ENCODE measurements around the gene ASTN2. TPM values are rescaled to one million over a fixed set of nuclear protein-coding genes. Genes with fewer than 3 reads are reported as not detected.

ASTN2 gene
- polyA plus RNA-seq, 3 donors = 17.2 to 17.5 (median 17.5) TPM

DNA sequence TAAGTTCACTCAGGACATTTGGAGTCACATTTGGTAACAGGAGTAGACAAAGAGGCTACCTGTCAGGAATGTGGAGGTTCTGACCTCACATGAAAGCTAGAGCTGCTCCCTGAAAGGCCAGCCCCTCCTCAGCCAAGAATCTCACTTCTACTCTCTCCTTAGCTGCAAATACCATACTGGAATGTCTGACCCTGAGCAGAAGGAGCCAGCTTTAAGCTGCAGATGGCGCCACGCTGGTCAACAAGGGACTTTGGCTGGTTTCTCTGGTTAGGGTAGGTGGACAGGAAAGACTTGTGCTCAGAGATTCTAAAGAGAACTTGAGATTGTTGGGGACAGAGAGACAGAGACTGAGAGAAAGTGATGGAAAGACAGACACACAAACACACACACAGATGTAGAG, 21.9 kb downstream of the ASTN2 start:
- no peak for DNase-seq (ENCODE audit: extremely low read depth in 1 of 11, low read depth in 9 of 11, low spot score in 4 of 11)

DNA sequence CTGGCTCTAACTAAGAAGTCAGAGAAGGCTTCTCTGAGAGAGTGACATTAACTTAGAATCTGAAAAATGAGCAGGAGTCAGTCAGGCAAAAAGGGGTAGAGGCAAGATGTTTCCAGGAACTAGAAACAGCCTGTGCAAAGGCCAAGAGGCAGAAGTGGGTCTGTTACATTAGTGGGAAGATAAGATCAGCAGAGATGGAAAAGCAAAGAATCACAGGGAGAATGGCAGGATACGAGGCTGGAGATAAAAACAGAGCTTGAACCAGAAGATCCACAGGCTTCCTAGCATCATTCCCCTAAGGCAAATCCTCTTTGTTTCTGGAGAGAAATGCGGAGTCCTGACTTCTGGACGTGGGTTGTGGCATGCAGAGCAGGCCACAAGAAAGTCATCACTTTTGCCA, 27.4 kb downstream of the ASTN2 start:
- DNase-seq (ENCODE audit: extremely low read depth in 1 of 11, low read depth in 9 of 11, low spot score in 4 of 11) = no peak

DNA sequence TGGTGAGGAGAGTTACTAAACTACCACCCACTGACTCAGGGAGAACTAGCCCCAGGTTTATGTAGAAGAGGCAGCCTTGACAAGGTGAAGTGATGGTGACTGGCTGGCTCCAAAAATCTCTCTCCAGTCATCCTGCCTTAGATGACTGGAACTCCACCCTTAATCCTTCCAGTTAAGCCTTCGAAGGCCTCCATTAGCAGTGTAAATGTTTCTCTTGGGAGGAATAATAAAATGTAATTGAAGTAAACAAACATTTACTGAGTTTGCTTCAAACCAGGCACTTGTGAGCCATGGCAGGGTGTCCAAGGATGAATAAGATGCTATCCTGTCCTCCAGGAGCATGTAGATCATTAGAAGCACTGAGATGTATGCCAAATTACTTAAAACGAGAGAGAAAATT, 35.5 kb downstream of the ASTN2 start:
- no peak for DNase-seq (ENCODE audit: extremely low read depth in 1 of 11, low read depth in 9 of 11, low spot score in 4 of 11)

DNA sequence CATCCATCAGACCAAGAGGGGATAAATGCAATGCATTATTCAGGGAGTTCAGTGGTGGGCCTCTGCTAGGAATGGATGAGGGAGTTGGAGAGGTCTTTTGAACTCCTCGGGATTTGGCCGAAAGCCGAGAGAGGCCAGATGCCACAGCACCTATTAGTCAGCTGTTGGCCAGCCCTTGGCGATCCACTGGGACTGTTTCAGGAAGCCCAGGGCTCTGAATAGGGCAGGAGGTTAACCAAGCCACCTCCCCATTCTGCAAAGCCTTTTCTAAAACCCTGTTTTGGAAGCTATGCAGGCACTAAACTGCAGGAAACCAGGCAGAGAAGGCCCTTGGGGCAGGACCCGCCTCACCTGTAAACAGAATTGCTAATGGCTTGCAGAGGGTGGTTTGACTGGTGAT, 37.8 kb downstream of the ASTN2 start:
- DNase-seq (ENCODE audit: extremely low read depth in 1 of 11, low read depth in 9 of 11, low spot score in 4 of 11) = no peak

DNA sequence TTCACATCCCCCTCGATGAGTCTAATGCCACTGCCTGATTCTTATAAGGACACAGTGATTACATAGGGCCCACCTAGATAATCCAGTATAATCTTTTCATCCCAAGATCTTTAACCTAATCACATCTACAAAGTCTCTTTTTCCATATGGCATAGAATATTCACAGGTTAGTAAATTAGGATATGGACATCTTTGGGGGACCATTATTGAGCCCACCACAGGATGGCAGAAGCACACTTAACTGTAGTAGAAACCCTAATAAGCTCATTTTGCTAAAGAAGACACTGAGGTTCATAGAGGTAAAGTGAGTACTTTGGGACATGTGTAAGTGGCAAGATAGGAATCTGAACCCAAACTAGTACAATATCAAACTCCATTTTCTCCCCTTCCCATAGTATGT, 38.9 kb downstream of the ASTN2 start:
- DNase-seq (ENCODE audit: extremely low read depth in 1 of 11, low read depth in 9 of 11, low spot score in 4 of 11) = no peak

DNA sequence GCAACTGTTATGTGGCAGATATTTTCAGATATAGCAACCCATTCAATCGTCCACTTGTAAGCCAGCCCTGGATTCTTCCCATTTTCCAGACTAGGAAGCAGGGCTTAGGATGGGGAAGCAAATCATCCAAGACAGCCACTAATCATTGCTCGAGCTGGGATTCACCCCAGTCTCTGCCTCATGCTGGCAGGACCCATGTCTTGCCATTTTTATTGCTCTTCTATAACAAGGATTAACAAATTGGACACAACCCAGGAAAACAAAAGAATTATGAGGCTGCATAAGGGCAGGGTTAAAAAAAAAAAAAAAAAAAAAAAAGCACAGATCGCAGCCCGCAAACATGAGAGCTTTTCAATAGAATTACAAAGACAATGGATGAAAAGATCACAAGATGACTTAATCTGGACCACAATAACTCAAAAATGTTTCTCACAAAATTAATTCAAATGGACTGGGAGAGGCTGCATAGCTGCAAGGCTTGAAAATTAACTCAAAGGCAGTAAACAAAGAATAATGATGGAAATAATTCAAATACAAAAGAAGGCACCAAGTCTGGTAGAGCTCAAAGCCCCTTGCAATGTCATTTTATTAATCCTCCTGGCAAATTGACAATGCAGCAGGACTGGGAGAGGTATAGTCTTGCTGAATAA, 40.7 kb downstream of the ASTN2 start:
- no peak for DNase-seq (ENCODE audit: extremely low read depth in 1 of 11, low read depth in 9 of 11, low spot score in 4 of 11)

DNA sequence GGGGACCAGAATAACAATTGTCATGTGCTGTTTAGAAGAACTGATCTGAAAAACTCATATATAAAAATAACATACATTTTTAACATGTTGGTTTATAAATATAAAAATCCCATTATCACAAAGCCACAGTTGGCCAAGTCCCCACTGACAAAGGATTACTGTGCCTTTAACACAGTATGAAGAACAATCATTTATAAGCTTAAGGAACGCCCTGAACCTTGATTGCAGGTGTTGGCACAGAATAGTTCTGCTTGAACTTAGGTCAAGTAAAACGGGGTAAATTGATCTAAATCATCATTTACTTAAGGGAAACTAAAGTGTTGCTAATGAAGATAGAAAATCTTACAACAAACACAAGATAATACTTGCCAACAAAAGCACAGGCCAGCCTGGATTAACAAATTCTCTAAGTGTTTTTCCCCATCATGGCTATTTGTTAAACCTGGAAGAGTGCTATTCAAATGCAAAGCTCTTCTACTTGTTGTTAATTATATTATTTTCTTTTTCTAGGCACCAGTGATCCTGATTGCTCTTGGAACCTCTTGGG, 46.1 kb downstream of the ASTN2 start:
- DNase-seq (ENCODE audit: extremely low read depth in 1 of 11, low read depth in 9 of 11, low spot score in 4 of 11) = no peak

DNA sequence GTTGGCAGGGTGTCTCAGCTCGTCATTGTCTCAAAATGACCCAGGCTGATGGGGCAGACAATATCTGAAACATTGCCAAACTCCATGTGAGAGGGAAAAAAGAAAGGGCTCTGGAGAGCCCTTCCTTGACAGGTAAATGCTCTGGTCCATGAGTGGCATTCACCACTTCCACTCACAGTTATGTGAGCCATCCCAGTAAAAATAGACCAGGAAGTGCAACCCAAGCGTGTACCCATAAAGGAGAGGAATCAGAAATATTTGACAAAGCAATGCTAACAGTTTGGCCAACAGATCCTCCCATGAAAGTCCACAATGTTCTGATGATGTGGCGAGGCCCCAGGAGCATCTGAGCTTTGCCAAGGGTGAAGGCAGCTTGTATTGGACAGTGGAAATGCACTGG, 49.4 kb downstream of the ASTN2 start:
- DNase-seq (ENCODE audit: extremely low read depth in 1 of 11, low read depth in 9 of 11, low spot score in 4 of 11) = no peak

DNA sequence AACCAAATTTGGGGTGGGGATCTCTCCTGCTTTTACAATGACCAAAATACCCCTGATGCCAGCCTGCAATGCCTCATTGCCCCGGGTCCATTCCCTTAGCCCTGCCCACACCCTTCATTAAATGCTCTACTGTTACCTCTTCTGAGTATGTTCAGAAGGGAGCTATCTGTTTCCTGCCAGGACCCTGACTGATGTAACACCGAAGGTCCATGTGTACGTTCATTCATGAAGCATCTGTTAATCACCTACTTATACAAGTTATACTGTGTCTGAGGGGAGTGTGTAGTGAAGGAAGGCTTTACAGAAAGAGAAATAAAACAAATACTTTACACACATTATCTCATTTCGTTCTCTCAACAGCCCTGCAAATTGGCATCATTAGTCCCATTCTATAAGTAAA, 51.9 kb downstream of the ASTN2 start:
- no peak for DNase-seq (ENCODE audit: extremely low read depth in 1 of 11, low read depth in 9 of 11, low spot score in 4 of 11)

DNA sequence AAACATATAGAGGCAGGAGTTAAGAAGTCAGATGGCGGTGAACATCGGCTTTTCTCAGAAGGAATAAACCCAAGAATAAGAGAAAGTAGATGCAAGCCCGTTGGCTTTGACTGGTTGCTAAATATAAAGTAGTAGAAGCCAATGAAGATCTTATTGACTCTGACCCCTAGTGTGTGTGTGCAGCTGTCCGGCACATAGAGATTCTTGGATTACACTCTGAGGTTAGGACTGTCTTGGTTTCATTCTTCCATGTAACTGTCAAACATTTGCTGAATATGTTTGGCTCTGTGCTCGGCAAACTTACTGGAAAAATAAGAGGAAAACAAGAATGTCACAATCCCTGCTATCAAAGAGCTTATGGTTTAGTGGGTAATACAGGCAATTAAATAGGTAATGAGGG, 54.9 kb downstream of the ASTN2 start:
- no peak for DNase-seq (ENCODE audit: extremely low read depth in 1 of 11, low read depth in 9 of 11, low spot score in 4 of 11)

DNA sequence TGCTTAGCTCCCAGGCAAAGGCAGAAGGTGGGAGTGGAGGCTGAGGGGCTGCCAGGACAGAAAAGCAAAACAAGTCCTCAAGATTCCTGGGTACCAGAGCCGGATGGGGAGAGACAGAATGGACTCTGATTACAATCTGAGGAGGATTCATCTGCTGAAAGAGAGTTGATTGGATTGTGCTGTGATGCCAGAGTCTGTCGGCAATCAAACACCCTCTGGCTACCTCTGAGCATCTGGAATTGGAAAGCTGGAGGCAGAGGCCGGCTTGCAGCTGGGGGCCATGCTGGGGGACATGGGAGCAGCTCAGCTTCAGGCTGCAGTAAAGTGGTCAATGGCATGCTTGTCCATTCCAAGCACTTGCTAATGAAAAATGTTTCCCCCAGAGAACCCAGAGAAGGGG, 59.3 kb downstream of the ASTN2 start:
- no peak for DNase-seq (ENCODE audit: extremely low read depth in 1 of 11, low read depth in 9 of 11, low spot score in 4 of 11)

DNA sequence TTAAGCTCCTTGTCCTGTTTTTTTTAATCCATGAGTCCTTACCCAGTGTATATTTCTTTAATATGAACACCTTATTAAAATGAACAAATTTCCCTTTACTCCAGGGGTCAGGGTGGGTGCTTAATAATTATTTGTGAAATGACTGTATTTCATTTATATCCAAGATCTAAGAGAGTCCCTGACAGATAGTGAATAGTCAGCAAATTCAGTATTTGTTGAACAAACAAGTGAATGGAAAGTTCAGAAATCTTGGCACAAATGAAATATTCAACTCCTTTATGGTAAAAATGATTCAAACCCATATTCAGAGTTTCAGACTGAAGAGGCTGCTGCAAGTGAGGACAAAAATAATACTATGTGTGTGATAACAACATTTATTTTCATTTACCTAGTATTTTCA, 59.9 kb downstream of the ASTN2 start:
- DNase-seq (ENCODE audit: extremely low read depth in 1 of 11, low read depth in 9 of 11, low spot score in 4 of 11) = no peak

DNA sequence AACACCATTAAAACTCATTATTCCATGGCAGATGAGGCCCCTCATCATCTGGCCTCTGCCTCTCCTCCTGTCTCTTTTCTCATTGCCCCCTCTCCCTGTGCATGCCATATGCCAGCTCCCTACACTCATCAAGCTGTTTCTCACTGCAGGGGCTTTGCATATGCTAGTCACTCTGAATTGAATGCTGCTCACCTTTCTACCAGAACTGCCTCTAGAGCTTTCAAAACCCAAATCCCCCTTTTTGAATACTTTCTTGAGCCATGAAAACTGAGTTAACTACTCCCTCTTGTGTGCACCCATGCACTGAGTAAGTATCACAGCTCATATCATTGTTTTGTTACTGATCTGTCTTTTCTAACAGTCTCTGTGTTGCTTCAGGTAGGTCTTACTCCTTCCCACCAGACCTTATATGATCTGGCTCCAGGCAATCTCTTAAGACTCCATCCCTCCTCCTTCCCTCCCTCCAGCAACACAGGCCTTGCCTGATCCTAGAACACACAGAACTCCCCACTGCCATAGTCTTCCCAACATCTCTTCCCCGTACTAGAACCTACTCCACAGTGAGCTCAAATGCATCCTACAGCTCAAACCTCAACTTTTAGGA, 60.5 kb downstream of the ASTN2 start:
- no peak for DNase-seq (ENCODE audit: extremely low read depth in 1 of 11, low read depth in 9 of 11, low spot score in 4 of 11)

DNA sequence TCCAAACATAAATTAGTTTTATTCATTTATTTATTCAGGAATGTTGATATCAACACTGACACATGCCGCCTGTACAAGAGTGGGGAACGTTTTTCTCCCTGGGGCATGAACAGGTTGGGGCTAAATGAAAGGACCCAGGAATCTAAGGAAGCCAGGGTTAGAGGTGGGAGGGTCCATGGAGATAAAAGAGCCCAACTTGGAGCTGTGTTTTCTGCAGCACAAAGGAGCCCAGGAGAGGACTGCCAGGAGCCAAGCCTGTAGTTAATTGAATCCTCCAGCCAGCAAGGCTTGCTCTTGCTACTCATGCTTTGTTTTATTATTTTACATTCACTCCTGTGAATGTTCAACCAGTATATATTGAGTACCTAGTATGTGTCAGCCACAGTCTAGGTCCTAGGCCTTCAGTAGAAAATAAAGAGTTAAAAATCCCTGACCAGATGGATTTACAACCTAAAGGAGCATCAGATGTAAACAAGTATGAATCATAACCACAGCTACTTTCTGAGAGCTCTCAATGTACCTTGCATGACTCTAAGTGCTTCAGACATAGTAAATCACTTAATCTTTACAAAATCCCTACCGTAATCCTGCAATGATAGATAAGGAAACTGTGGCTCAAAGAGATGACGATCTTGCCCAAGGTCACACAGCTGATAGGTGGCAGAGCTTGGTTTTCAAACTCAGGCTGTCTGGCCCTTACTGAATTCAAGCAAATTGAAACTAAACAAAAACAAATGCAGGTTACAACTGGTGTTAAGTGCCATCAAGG, 69.8 kb downstream of the ASTN2 start:
- DNase-seq (ENCODE audit: extremely low read depth in 1 of 11, low read depth in 9 of 11, low spot score in 4 of 11) = no peak

DNA sequence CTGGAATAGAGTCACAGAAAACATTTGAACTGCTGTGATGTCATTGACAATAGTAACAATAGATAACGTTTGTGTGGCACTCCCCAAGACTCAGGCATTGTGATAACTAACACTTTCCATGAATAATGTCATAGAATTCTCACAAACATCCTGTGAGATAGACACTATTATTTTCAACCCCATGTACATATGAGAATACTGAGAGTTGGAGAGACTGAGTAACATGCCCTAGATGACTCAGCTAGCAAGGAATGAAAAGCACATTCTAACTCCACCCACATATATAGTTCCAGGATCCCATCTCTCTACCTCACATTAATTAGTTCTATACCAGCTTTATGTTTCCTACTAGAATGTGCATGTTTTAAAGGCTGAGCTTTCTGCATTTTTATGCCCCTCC, 71.4 kb downstream of the ASTN2 start:
- DNase-seq (ENCODE audit: extremely low read depth in 1 of 11, low read depth in 9 of 11, low spot score in 4 of 11) = no peak

DNA sequence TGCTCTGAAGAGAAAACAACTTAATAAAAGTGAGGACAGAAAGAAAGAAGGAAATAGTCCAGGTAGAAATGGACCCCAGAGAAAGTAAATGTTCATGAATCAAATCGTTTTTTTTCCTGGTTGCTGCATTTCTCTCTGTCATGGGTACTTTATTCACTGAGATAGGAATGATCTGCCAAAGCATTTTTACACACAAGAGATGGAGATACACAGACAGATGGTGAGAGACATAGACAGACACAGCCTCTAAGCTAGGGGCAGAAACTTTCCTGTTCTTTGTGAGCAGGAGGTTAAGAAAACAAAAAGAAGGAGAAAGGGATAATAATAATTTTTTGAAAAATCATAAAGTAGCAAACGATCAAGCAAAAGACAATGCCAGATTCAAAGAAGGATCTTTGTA, 73.7 kb downstream of the ASTN2 start:
- no peak for DNase-seq (ENCODE audit: extremely low read depth in 1 of 11, low read depth in 9 of 11, low spot score in 4 of 11)

DNA sequence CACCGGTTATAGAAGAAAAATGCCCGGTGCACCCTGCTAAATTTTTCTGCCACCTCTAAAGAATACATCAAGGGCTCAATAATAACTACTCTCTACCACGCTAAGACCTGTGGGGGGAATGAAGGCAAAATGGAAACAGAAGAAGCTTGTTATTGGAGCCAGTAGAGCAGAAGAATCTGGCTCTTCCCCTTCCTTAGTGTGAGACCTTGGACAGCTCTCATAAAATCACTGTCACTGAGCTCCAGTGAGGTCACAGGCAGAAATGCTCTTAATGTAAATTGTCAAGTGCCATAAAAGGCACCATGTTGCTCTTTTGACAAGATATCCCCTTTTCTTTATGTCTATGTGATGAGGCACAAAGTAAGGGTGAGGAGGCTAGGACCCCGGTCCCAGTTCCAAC, 74.4 kb downstream of the ASTN2 start:
- DNase-seq (ENCODE audit: extremely low read depth in 1 of 11, low read depth in 9 of 11, low spot score in 4 of 11) = no peak

DNA sequence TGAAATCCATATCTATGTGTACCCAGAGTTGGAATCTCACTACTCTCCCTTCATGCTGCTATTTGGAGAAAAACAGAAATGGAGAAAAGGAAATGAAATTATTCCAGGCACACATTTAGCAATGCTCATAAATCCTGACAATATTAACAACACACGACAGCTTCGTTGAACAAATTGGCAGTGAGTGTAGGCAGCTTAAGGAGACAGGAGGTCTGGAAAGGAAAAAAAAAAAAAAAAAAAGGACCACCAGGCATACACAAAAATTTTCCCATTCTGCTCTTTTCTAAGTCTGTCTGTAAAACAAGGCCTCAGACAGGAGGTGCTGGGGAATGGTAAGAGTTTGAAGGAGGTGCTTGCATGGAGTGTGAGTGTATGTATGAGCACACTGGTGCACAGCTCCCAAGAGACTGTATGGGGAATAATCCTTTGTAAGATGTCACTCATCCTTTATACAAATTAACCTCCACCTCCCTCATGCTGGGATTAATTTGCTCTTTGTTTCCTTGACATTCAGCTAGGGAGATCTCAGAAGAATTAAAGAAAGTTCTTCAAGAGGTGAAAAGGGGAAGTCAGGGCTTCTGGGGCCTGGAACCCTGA, 78.9 kb downstream of the ASTN2 start:
- no peak for DNase-seq (ENCODE audit: extremely low read depth in 1 of 11, low read depth in 9 of 11, low spot score in 4 of 11)

DNA sequence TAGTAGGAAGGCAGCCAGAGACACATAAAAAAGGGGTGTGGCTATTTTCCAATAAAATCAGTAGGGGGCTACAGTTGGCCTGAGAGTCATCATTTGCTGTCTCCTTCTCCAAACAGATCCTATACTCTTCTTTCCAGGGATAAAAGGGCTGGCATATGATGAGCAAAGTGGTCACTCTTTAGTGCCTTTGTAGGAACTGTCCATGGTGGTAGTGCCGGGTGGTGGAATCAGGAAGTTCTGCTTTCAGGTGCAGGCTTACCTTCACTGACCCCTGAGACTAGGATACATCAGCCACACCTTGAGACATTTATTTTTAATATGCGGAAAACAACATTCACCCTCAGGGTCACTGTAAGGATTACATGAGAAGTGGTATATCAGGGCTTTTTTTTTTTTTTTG, 80.8 kb downstream of the ASTN2 start:
- peak in 1 of 11 donors; percentile 4 for DNase-seq (ENCODE audit: extremely low read depth in 1 of 11, low read depth in 9 of 11, low spot score in 4 of 11)

DNA sequence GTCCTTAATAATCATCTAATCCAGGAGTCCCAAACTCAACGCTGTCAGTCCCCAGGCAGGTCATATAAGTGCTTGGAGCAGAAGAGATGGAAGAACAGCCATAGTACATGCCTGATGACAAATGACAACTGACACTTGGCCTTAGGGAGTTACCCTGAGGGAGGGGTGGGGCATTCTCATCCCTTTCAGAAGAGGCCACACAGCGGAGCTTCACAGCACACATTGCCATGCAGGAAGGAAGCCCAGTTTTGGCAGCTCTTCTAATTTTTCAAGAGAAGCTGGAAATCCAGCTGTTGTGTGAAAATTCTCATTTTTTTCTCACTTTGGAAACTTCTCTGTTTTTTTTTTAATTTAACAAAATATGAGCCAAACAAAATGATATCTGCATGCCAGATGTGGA, 89.0 kb downstream of the ASTN2 start:
- DNase-seq (ENCODE audit: extremely low read depth in 1 of 11, low read depth in 9 of 11, low spot score in 4 of 11) = no peak
